ENCODE measurements around the gene OR11L1. TPM values are rescaled to one million over a fixed set of nuclear protein-coding genes. Genes with fewer than 3 reads are reported as not detected.

The OR11L1 gene
- total and polyA plus RNA-seq, 8 donors = not detected

DNA sequence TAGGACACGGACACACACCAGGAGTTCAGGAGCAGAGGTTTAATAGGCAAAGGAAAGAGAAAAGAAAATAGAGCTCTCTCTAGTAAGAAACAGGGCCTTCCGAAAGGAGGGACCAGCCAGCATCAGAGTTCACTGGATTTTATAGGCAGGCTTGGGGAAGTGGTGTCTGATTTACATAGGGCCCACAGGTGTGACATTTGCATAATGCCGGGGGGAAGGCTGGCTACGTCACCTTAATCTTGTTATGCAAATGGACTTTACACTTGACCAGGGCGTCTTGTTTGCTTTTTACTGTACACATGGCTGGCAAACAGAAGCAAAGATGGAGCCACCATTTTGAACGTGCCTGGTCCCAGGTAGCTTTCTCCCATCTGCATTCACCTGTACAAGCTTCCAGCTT, 17.7 kb downstream of the OR11L1 start, which contains the start of gene OR14A16:
TSS of gene OR14A16 (minus strand) at position 97 of the 400 bp plus-strand sequence. CDS start 8,390 bp downstream, outside the sequence.
- no peaks in the 10 kb centered on the region for H3K36me3 ChIP-seq
- 26 to 29% methylated on average over 6 of the region's 6 CpGs for WGBS, 2 donors
- no peak within 1 kb of the TSS for H3K4me3 ChIP-seq
- no peaks in the 10 kb centered on the region for H3K4me1 ChIP-seq
- no peak within 1 kb of the TSS for H3K27ac ChIP-seq
- H3K27me3 ChIP-seq = no peaks in the 10 kb centered on the region
- no peak for DNase-seq
- FAIRE-seq = no peak
- intact Hi-C loops (cut with DNase I) = no loop called here
- ATAC-seq = no peak
- H3K9me3 ChIP-seq = no peaks in the 10 kb centered on the region
- no peak for TF ChIP-seq CTCF (IDR thresholded peaks at IDR 0.05)

- H3K4me3 ChIP-seq = no peak overlapping the region
- H3K9me3 ChIP-seq = no peaks in the 10 kb centered on the region
- no peaks in the 10 kb centered on the region for H3K4me1 ChIP-seq
- ATAC-seq = no peak
- no peaks in the 10 kb centered on the region for H3K36me3 ChIP-seq
- intact Hi-C loops (cut with DNase I) = no loop called here
- no peak overlapping the region for H3K27ac ChIP-seq
- no peak for TF ChIP-seq CTCF (IDR thresholded peaks at IDR 0.05)
- no peaks in the 10 kb centered on the region for H3K27me3 ChIP-seq
- WGBS, 2 donors = 27 to 43% methylated on average over 2 of the region's 2 CpGs
- DNase-seq = no peak
- FAIRE-seq = no peak
Observed at GRCh38 chr1:247822060-247822459, 19.6 kb downstream of the OR11L1 start.

DNA sequence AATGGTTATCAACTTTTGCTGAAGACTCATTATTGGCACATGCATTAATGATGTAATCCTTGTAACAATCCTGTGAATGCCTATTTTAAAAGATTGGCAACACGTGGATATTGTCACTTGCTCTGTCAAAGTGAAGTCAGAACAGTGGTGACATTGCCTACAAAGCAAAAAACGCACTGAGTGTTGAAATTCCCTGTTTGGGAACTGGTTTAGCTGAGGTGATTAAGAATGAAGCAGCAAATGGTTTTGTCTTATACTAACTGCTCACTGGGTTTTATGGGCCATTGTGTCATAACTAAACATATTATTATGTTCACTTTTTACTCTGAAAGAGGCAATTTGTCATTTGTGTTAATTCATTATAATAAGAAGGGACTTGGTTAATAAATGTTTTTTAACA, 29.1 kb downstream of the OR11L1 start:
- Histone ChIP-seq H3K27ac (no peak overlapping the region), H3K36me3 (no peaks in the 10 kb centered on the region), H3K4me3 (no peak overlapping the region), H3K9me3 (no peaks in the 10 kb centered on the region), H3K27me3 (no peaks in the 10 kb centered on the region), H3K4me1 (no peaks in the 10 kb centered on the region)
- no peak for DNase-seq
- 23 to 36% methylated on average over 2 of the region's 2 CpGs for WGBS, 2 donors
- no peak for TF ChIP-seq CTCF (IDR thresholded peaks at IDR 0.05)
- ATAC-seq = no peak
- intact Hi-C loops (cut with DNase I) = no loop called here
- FAIRE-seq = no peak

DNA sequence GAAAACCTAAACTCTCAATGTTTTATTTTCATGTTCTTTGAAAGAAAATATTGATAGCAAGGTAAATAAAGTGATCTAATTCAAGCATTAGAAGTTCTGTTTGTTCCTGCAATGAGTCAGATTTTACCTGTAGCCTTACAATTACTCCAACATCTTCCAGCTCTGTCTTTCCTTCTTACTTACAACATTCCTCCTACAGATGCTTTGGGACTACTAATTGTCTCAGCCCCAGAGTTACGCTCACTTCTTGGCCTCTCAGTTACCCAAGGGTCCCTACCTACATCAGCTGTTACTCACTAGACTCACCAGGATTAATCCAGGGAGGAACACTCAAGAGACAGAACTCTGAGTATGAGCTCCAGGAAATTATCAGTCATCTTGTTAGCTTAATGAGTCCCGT, 44.2 kb downstream of the OR11L1 start:
- no peak for FAIRE-seq
- Histone ChIP-seq H3K4me3 (no peak overlapping the region), H3K27me3 (no peaks in the 10 kb centered on the region), H3K27ac (no peak overlapping the region), H3K4me1 (no peaks in the 10 kb centered on the region), H3K36me3 (no peaks in the 10 kb centered on the region), H3K9me3 (no peaks in the 10 kb centered on the region)
- 0 to 9% methylated on average over 2 of the region's 2 CpGs for WGBS, 2 donors
- no peak for TF ChIP-seq CTCF (IDR thresholded peaks at IDR 0.05)
- no peak for ATAC-seq
- DNase-seq = no peak
- intact Hi-C loops (cut with DNase I) = no loop called here

Other genes with a start within 250 kb of the OR11L1 start
- gene OR2G3, start 236.3 kb downstream of the OR11L1 start, total RNA-seq = not detected
- gene OR2G3, start 236.3 kb downstream of the OR11L1 start, polyA plus RNA-seq = not detected
- gene OR13G1, start 162.2 kb downstream of the OR11L1 start, total RNA-seq = not detected
- gene OR13G1, start 162.2 kb downstream of the OR11L1 start, polyA plus RNA-seq = not detected
- gene OR6F1, start 125.2 kb downstream of the OR11L1 start, total RNA-seq = not detected
- gene OR6F1, start 125.2 kb downstream of the OR11L1 start, polyA plus RNA-seq = not detected
- under 1 TPM in 1 of 6 donors, not detected in 5; 0.28 TPM for gene OR14K1, start 103.3 kb downstream of the OR11L1 start, total RNA-seq
- gene OR14K1, start 103.3 kb downstream of the OR11L1 start, polyA plus RNA-seq = not detected
- gene OR14A2, start 93.8 kb downstream of the OR11L1 start, total RNA-seq = not detected
- gene OR14A2, start 93.8 kb downstream of the OR11L1 start, polyA plus RNA-seq = not detected
- not detected for gene OR1C1, start 81.3 kb downstream of the OR11L1 start, total RNA-seq
- not detected for gene OR1C1, start 81.3 kb downstream of the OR11L1 start, polyA plus RNA-seq
- not detected for gene OR14A16, start 17.8 kb downstream of the OR11L1 start, total RNA-seq
- gene OR14A16, start 17.8 kb downstream of the OR11L1 start, polyA plus RNA-seq = not detected
- under 1 TPM; 0.04 to 0.47 (median 0.14) TPM for gene TRIM58, start 15.3 kb upstream of the OR11L1 start, total RNA-seq
- gene TRIM58, start 15.3 kb upstream of the OR11L1 start, polyA plus RNA-seq = under 1 TPM; 0.08 to 0.14 TPM
- gene OR2W3, start 53.7 kb upstream of the OR11L1 start, total RNA-seq = under 1 TPM in 1 of 6 donors, not detected in 5; 0.23 TPM
- gene OR2W3, start 53.7 kb upstream of the OR11L1 start, polyA plus RNA-seq = under 1 TPM in 1 of 2 donors, not detected in 1; 0.09 TPM
- not detected for gene OR2T8, start 78.4 kb upstream of the OR11L1 start, total RNA-seq
- not detected for gene OR2T8, start 78.4 kb upstream of the OR11L1 start, polyA plus RNA-seq
- not detected for gene OR2AJ1, start 83.0 kb upstream of the OR11L1 start, total RNA-seq
- gene OR2AJ1, start 83.0 kb upstream of the OR11L1 start, polyA plus RNA-seq = not detected
- not detected for gene OR2L8, start 107.0 kb upstream of the OR11L1 start, total RNA-seq
- not detected for gene OR2L8, start 107.0 kb upstream of the OR11L1 start, polyA plus RNA-seq
- not detected for gene OR2AK2, start 123.3 kb upstream of the OR11L1 start, total RNA-seq
- gene OR2AK2, start 123.3 kb upstream of the OR11L1 start, polyA plus RNA-seq = not detected
- not detected for gene OR2L5, start 171.8 kb upstream of the OR11L1 start, total RNA-seq
- not detected for gene OR2L5, start 171.8 kb upstream of the OR11L1 start, polyA plus RNA-seq
- gene OR2L2, start 188.2 kb upstream of the OR11L1 start, total RNA-seq = under 1 TPM in 3 of 6 donors, not detected in 3; 0.03 to 0.06 (median 0.05) TPM
- gene OR2L2, start 188.2 kb upstream of the OR11L1 start, polyA plus RNA-seq = under 1 TPM in 1 of 2 donors, not detected in 1; 0.07 TPM
- gene OR2L3, start 204.9 kb upstream of the OR11L1 start, total RNA-seq = not detected
- gene OR2L3, start 204.9 kb upstream of the OR11L1 start, polyA plus RNA-seq = not detected